ENCODE measurements around the gene STK10.

STK10 gene

DNA sequence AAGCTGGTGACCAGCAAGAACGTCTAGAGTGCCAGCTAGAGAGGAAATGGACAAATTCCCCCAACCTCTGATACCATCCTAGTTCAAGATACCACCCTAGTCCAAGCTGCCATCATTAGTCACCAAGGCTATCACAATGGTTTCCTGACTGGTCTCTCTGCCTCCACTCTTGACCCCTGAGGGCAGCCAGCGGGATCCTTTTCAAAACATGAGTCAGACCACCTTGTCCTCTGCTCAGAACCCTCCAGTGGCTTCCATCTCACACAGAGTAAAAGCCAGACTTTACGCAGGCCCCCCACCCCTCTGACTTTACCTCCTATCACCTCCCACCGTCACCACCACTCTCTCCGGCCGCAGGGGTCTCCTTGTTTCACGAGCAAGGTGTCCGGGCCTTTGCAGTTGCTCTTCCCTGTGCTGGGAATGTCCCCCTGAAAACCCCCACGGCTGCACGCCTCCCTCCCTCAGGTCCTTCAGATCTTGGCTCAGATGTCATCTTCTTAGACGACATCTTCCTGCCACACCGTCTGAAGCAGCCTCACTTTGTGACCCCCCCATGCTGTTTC lies 139.4 kb downstream of the STK10 start:
- DNase-seq, result no peak

GRCh38 chr5:172048170-172048422 lies 139.9 kb downstream of the STK10 start:
- no peak for DNase-seq

DNA sequence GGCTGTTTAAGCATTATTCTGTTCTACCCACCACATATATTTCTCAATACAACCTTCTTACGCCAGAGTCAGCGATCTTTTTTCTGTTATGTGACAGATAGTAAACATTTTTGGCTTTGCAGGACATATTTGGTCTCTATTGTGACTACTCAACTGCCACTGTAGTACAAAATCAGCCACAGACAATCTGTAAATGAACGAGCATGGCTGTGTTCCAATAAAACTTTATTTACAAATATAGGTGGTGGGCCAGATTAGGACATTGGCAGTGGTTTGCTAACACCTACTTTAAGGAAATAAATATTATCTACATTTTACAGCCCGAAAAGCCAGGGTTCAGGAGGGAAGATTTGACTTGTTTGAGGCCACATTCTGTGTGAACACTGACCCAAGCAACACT lies 141.4 kb downstream of the STK10 start:
- no peak for DNase-seq

- DNase-seq, result no peak
Measured at GRCh38 chr5:172045315-172045632, 142.8 kb downstream of the STK10 start.

GRCh38 chr5:172044631-172045314 lies 143.3 kb downstream of the STK10 start:
- peak; percentile 16 to 18 for DNase-seq

GRCh38 chr5:172043865-172044264 lies 144.2 kb downstream of the STK10 start:
- no peak for DNase-seq

DNA sequence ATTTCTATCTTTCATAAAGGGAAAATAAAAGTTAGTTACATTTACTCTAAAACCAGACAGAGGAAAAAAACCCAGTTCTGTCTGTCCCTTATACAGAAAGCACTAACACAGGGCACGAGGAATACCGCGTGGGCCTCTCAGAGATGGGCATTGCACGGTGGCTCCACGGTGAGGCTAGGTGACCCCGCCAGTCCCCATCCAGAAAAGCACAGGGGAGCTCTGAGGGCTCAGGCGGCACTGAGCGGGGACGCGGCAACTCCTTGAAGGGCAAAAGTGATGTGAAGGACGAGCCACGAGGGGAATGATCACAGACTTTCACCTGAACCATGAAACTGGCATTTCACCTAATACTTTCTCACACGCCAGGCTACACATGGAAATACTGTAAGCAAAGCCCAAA lies 145.8 kb downstream of the STK10 start:
- no peak for DNase-seq

DNA sequence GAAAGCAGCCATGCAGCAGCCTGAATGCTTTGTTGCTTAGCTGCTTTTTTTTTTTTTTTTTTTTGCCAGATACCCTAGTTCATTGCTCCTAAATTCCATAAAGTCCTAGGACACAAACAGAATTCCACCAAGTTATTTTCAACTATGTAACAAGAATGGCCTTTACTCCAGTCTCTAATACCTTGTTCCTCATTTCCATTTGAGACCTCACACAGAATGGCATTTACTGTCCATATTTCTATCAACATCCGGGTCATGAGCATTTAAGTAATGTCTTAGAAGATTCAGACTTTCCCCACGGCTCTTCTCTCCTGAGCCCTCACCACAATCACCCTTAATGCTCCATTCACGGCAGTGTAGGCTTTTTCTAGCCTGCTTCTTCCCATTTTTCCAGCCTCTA lies 149.9 kb downstream of the STK10 start:
- no peak for DNase-seq

GRCh38 chr5:172035049-172035448 lies 153.0 kb downstream of the STK10 start:
- DNase-seq, result no peak

DNA sequence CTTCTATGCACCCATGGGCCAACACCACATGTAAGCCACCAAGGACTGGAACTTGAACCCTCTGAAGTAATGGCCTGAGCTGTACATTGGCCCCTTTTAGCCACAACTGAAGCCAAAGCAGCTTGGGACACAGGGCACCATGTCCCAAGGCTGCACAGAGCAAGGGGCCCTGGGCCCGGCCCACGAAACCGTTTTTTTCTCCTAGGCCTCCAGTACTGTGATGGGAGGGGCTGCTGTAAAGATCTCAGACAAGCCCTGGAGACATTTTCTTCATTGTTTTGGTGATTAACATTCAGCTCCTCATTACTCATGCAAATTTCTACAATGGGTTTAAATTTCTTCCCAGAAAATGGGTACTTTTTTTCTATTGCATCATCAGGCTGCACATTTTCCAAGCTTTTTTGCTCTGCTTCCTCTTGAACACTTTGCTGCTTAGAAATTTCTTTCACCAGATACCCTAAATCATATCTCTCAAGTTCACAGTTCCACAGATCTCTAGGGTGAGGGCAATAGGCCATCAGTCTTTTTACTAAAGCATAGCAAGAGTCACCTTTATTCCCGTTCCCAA lies 156.0 kb downstream of the STK10 start:
- DNase-seq, result no peak

GRCh38 chr5:172029876-172030275 lies 158.1 kb downstream of the STK10 start:
- DNase-seq, result no peak

DNA sequence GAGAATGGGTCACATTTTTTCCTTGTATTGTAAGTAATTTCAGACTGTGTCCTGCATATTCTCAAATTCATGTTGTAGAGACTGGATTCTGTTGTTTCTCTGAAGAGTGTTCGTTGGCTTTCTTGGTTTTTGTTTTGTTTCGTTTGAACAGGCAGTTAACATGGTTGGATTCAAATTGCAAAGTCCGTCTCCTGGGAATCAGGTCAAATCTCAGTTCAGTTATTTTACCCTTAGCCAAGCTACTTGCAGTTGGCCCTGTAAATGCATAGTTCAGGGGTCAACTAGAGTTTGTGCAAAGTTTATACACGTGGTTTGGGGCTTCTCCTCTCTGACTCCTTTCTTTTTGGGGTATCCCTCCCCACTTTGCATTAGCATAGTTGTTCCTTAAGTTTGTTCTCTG lies 159.9 kb downstream of the STK10 start:
- DNase-seq, result no peak

GRCh38 chr5:172020110-172020786 lies 167.8 kb downstream of the STK10 start:
- DNase-seq, result peak in 1 of 2 experiments; percentile 4

- no peak for DNase-seq
Measured at GRCh38 chr5:172015346-172015745, 172.7 kb downstream of the STK10 start.

DNA sequence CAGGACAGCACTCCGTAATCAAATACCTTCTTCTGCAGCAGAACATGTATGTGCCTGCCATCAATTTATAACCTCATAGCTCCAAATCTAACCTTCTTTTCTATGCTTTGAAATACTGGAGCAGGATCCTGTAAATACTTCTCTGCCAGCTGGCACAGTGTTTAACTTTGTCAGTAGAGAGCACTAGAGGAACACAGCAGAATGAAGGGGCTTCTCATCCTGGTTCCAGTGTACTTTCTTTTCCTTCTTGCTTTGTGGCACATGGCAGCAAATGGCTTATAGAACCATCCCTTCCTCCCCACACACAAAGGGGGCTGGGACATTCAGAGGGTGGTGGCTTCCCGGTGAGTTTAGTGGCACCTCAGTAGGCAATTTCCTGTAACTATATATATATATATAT lies 177.7 kb downstream of the STK10 start:
- DNase-seq, result peak; percentile 37 to 47

DNA sequence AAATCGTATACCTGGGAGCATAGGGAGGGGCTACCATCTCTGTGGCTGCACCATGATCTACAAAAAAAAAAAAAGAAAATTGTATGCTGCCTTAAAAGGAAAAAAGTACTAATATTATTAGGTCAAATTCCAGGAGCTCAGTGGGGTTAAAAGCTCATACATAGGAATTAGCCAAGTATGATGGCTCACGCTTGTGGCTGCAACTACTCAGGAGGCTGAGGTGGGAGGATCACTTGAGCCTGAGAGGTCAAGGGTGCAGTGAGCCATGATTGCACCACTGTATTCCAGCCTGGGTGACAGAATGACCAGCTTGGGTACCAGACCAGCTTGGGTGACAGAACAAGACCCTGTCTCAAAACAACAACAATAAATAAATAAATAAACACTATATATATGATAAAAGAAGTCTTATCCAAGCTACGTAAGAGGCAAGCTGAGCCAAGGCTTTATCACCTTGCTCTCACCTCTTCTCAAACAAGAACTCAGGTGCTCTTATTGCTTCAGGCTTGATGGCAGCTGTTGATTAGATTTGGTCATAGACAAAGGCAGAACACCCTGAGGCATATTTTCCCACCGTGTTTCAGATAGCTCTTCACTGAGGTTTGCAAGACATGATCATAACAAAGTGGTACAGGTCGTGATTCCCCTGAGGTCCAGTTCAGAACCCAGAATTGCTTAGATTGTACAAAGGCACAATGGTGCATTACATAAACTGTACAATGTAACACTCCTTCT lies 178.3 kb downstream of the STK10 start:
- DNase-seq, result no peak

DNA sequence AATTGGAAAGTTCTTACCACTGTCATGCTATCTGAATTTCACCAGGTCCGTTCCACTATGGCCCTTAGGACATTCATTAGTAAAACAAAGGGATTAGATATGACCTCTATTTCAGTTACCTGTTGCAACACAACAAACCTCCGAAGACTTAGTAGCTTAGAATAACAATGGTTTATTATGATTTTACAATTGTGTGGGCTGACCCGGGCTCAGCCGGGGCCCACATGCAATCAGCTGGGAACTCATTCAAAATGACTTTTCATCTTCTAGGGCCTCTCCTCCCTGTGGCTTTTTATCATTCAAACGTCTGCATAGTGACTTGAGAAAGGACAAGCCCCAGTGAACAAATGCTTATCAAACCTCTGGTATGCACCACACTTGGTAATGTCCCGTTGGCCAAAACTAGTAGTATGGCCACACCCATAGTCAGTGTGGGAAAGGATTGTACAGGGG lies 179.3 kb downstream of the STK10 start:
- DNase-seq, result no peak

- DNase-seq, result no peak
Measured at GRCh38 chr5:172008111-172008455, 179.9 kb downstream of the STK10 start.

GRCh38 chr5:172007175-172008110 lies 180.6 kb downstream of the STK10 start:
- DNase-seq, result peak; percentile 12 to 43

- peak; percentile 97 for DNase-seq
Measured at GRCh38 chr5:172006321-172007174, 181.5 kb downstream of the STK10 start, which contains the start of gene FBXW11. Gene FBXW11, minus strand, starts transcription at chr5:172006638. Its CDS starts 136 bp downstream, at chr5:172006502.

DNA sequence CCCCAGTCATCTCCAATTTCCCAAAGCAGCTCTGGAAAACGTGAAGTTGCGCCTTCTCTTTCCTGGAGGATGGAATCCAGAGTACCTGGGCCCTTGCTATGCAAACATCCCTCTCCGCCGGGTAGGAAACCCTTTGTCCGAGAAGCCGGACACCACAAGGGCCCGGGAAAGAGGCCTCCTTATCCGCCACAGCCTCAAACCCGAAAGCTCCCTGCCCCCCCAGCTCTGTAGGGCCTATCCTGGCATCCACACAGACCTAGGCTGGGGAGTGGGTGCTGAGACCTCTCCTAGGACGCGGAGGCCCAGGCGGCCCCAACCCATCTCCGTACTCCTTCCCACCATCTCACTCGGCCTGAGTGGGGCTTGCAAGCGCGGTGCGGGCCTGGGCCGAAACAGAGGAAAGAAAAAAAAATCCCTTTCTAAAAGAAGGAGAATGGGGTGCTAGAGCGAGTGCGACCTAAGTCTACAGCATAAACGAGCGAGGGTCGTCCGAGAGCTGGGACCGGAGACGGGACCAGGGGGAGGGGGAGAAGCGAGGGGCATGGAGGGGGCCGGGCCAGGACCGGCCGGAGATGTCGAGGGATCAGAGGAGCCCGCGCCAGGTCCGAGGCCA lies 182.2 kb downstream of the STK10 start:
- DNase-seq, result peak; percentile 12 to 21
